ENCODE measurements around the gene NPIPA3. TPM values are rescaled to one million over a fixed set of nuclear protein-coding genes. Genes with fewer than 3 reads are reported as not detected.
"Not testable (repeated sequence)": the region's sequence is repeated elsewhere in the genome, so short reads cannot be mapped to it uniquely, and the experiment has no call there.

NPIPA3 gene
- total RNA-seq, 1 donor from 2014 or later, result not detected

DNA sequence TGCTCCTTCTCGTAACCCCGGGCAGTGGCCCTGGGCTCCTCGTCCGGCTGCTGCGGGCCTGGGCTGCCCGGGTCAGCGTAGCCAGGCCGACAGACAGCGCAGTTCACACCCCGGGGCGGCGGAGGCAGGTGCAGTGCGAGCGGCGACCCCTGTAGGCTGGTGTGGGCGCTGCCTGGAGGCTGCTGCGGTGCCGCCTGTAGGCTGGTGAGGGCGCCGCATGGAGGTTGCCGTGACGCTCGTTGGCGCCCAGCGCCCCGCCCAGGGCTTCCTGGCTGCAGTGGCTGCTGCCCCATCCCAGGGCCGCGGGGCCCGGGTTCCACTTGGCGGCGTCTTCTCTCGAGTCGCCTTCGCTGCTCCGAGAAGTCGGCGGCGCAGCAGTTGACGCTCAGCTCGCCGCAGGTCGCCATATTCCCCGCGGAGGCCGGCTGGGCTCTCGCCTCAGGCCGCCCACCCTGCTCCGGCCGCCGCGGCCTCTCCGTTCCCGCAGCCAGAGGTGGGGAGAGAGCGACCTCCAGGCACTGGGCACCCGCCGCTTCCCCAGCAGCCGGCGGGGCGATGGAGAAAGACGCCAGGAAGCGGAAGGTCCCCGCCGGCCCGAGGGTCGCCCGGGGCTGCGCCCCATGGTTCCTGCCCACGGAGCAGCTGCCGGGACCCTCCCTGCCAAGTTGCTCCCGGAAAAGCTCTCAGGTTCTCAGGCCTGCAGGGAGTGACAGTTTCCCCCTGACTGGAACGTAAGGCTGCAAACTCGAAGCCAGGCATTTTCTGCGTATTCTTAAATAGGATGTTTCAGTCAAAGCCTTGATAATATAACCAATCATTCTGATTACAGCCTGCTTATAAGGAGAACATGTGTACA is 39.3 kb downstream of the NPIPA3 start, which contains the start of gene NPIPA2:
Gene NPIPA2, plus strand, starts transcription at position 261 of the 856 bp plus-strand sequence. CDS start 5,533 bp downstream, outside the sequence.
- not testable (repeated sequence) for DNase-seq

DNA sequence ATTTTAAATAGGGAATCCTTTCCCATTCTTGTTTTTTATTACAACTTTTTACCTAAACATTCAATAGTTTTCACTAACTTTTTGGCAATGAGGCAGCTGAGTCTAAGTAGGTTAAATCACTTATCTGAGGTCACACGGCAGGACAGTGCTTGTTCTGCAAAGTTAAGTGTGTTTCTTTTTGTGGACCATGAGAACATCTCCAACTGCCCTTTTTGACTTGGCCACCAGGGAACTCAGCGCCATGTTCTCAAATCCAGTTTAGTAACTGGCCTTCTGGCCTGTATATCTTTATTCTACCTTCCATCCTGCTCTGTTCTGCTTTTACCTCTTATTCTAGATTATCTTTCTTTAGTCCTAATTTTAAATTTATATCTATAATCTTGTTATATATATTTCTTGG is 70.4 kb downstream of the NPIPA3 start:
- DNase-seq, result not testable (repeated sequence)

DNA sequence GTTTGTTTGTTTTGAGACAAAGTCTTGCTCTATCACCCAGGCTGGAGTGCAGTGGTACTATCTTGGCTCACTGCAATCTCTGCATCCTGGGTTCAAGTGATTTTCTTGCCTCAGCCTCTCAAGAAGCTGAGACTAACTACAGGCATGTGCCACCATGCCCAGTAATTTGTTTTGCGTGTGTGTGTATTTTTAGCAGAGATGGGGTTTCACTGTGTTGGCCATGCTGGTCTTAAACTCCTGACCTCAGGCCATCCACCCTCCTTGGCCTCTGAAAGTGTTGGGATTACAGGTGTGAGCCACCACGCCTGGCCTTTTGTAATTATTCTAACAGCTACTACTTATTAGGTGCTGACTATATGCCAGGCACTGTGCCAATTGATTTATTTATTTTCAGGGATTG is 72.4 kb downstream of the NPIPA3 start:
- not testable (repeated sequence) for DNase-seq

Other genes starting within 250 kb of the NPIPA3 start
- gene PARN, start 73.2 kb upstream of the NPIPA3 start, total RNA-seq, result 54.7 TPM
- gene BFAR, start 70.5 kb upstream of the NPIPA3 start, total RNA-seq, result 107 TPM
- gene PLA2G10, start 9.1 kb upstream of the NPIPA3 start, total RNA-seq, result not detected
- gene NPIPA2, start 39.1 kb downstream of the NPIPA3 start, total RNA-seq, result not detected
- 103 TPM for gene NOMO1, start 130.3 kb downstream of the NPIPA3 start, total RNA-seq
- 84.9 TPM for gene NPIPA1, start 234.0 kb downstream of the NPIPA3 start, total RNA-seq

Measured in tongue (tissue), 2 donors.